Mesothelial cell of epicardium (in vitro differentiated cells): ENCODE results near the gene NF1. TPM values are rescaled to one million over a fixed set of nuclear protein-coding genes. Genes with fewer than 3 reads are reported as not detected.
"Not testable (repeated sequence)": the region's sequence is repeated elsewhere in the genome, so short reads cannot be mapped to it uniquely, and the experiment has no call there.

Experiments used
- DNase-seq, 2 experiments: peaks; one replicate each; pipeline ENCODE4 v3.0.0; 2021; ENCODE audit warnings: low spot score in 2 of 2; ENCODE audit not compliant: unreplicated experiment in 2 of 2
- H3K27ac Mint-ChIP-seq: 2 replicates; pipeline ENCODE4 v1.8.0; 2021; ENCODE audit warnings: mixed read lengths
- H3K27me3 Mint-ChIP-seq: 2 replicates; pipeline ENCODE4 v1.8.0; 2021; ENCODE audit warnings: low read depth, mixed read lengths
- H3K36me3 Mint-ChIP-seq: 2 replicates; pipeline ENCODE4 v1.8.0; 2021; ENCODE audit warnings: mixed read lengths
- H3K4me1 Mint-ChIP-seq: 2 replicates; pipeline ENCODE4 v1.8.0; 2021; ENCODE audit warnings: mixed read lengths
- H3K4me3 Mint-ChIP-seq: 2 replicates; pipeline ENCODE4 v1.8.0; 2021; ENCODE audit warnings: mild to moderate bottlenecking, moderate library complexity, mixed read lengths
- H3K9me3 Mint-ChIP-seq: 2 replicates; pipeline ENCODE4 v1.8.0; 2021; ENCODE audit warnings: mixed read lengths
- CTCF ChIP-seq: fragments of 200-600 bp; sonication (generic); IDR thresholded peaks from one replicate; pipeline ENCODE4 v1.5.0; 2021; ENCODE audit warnings: antibody characterized with exemption; ENCODE audit not compliant: unreplicated experiment
- total RNA-seq: library from RNA; stranded (reverse); gene quantifications from 3 replicates; pipeline ENCODE4 v1.2.1, GENCODE V29; 2021

Gene NF1
- total RNA-seq, 1 donor from 2014 or later, result 104 TPM

GRCh38 chr17:31339906-31340661, 245.3 kb downstream of the NF1 start:
- TF ChIP-seq CTCF, result no peak
- H3K4me3 Mint-ChIP-seq, result no peak overlapping the region

GRCh38 chr17:31345191-31345747, 250.5 kb downstream of the NF1 start:
- H3K4me3 Mint-ChIP-seq, H3K27ac Mint-ChIP-seq: not testable (repeated sequence)

More at GRCh38 chr17:31339906-31340661, 245.3 kb downstream of the NF1 start:
- Mint-ChIP-seq H3K9me3 (no peaks in the 10 kb centered on the region), H3K27me3 (no peaks in the 10 kb centered on the region), H3K36me3 (peaks cover 24% of the 10 kb centered on the region), H3K4me1 (no peaks in the 10 kb centered on the region), H3K27ac (no peak overlapping the region)
- DNase-seq, result no peak

GRCh38 chr17:31349454-31349853, 254.7 kb downstream of the NF1 start:
- H3K27me3 Mint-ChIP-seq, result no peaks in the 10 kb centered on the region
- H3K4me3 Mint-ChIP-seq, result no peak overlapping the region
- H3K36me3 Mint-ChIP-seq, result peaks cover 23% of the 10 kb centered on the region
- no peak for DNase-seq
- no peak overlapping the region for H3K27ac Mint-ChIP-seq
- no peaks in the 10 kb centered on the region for H3K4me1 Mint-ChIP-seq
- H3K9me3 Mint-ChIP-seq, result no peaks in the 10 kb centered on the region
- TF ChIP-seq CTCF, result no peak

More at GRCh38 chr17:31345191-31345747, 250.5 kb downstream of the NF1 start:
- peaks cover 19% of the 10 kb centered on the region for H3K36me3 Mint-ChIP-seq
- not testable (repeated sequence) for H3K9me3 Mint-ChIP-seq, DNase-seq, H3K4me1 Mint-ChIP-seq, H3K27me3 Mint-ChIP-seq

- no peak overlapping the region for H3K27ac Mint-ChIP-seq
- DNase-seq, result no peak
- H3K4me1 Mint-ChIP-seq, result no peaks in the 10 kb centered on the region
- H3K36me3 Mint-ChIP-seq, result peaks cover 38% of the 10 kb centered on the region
- no peak for TF ChIP-seq CTCF
- no peaks in the 10 kb centered on the region for H3K27me3 Mint-ChIP-seq
- no peak overlapping the region for H3K4me3 Mint-ChIP-seq
- no peaks in the 10 kb centered on the region for H3K9me3 Mint-ChIP-seq
Observed at GRCh38 chr17:31355935-31356334, 261.2 kb downstream of the NF1 start.

GRCh38 chr17:31357091-31357490, 262.3 kb downstream of the NF1 start:
- Mint-ChIP-seq H3K27ac (no peak overlapping the region), H3K27me3 (no peaks in the 10 kb centered on the region)

More at GRCh38 chr17:31357091-31357490, 262.3 kb downstream of the NF1 start:
- no peaks in the 10 kb centered on the region for H3K9me3 Mint-ChIP-seq
- H3K4me1 Mint-ChIP-seq, result no peaks in the 10 kb centered on the region
- peaks cover 37% of the 10 kb centered on the region for H3K36me3 Mint-ChIP-seq
- DNase-seq, result no peak
- H3K4me3 Mint-ChIP-seq, result no peak overlapping the region
- TF ChIP-seq CTCF, result no peak
